Smooth muscle cell (in vitro differentiated cells): ENCODE results near the gene RMI2. TPM values are rescaled to one million over a fixed set of nuclear protein-coding genes. Genes with fewer than 3 reads are reported as not detected.

Experiments
- DNase-seq: peaks from one replicate; lab custom pipeline; 2025; ENCODE audit not compliant: unreplicated experiment; lab: John Stamatoyannopoulos, UW
- H2AFZ ChIP-seq: fragments of 200-600 bp; sonication (generic); 2 replicates; pipeline ENCODE4 v1.6.0; 2016; ENCODE audit warnings: antibody characterized with exemption, low read depth, mild to moderate bottlenecking
- H3F3A ChIP-seq: fragments of 200-600 bp; sonication (generic); 2 replicates; pipeline ENCODE4 v1.6.0; 2017; ENCODE audit warnings: antibody characterized with exemption, low read depth
- H3K27ac ChIP-seq: fragments of 200-600 bp; sonication (generic); 2 replicates; pipeline ENCODE4 v1.5.1; 2016; ENCODE audit warnings: low read depth, mild to moderate bottlenecking
- H3K27me3 ChIP-seq: fragments of 200-600 bp; sonication (generic); 2 replicates; pipeline ENCODE4 v1.6.1; 2016; ENCODE audit warnings: low read depth, mild to moderate bottlenecking
- H3K36me3 ChIP-seq: fragments of 200-600 bp; sonication (generic); 2 replicates; pipeline ENCODE4 v1.5.1; 2016; ENCODE audit warnings: low read depth
- H3K4me1 ChIP-seq: fragments of 200-600 bp; sonication (generic); 2 replicates; pipeline ENCODE4 v1.5.1; 2016; ENCODE audit warnings: low read depth
- H3K4me2 ChIP-seq: fragments of 200-600 bp; sonication (generic); 2 replicates; pipeline ENCODE4 v1.6.0; 2016; ENCODE audit warnings: mild to moderate bottlenecking
- H3K4me3 ChIP-seq: fragments of 200-600 bp; sonication (generic); 2 replicates; pipeline ENCODE4 v1.5.1; 2016; ENCODE audit warnings: mild to moderate bottlenecking
- H3K79me2 ChIP-seq: fragments of 200-600 bp; sonication (generic); 2 replicates; pipeline ENCODE4 v1.6.0; 2016; ENCODE audit warnings: low read depth, mild to moderate bottlenecking
- H3K9ac ChIP-seq: fragments of 200-600 bp; sonication (generic); 2 replicates; pipeline ENCODE4 v1.6.0; 2016; ENCODE audit warnings: low read depth
- H3K9me3 ChIP-seq: fragments of 200-600 bp; sonication (generic); replicated peaks from 2 replicates; pipeline ENCODE4 v1.5.1; 2016; ENCODE audit warnings: low read depth
- H4K20me1 ChIP-seq: fragments of 200-600 bp; sonication (generic); 2 replicates; pipeline ENCODE4 v1.6.0; 2016; ENCODE audit warnings: low read depth
- CTCF ChIP-seq: fragments of 200-600 bp; sonication (generic); IDR thresholded peaks from 2 replicates; pipeline ENCODE4 v1.5.1; 2017; ENCODE audit warnings: borderline replicate concordance, mild to moderate bottlenecking, antibody characterized with exemption; ENCODE audit not compliant: insufficient read depth, poor library complexity, severe bottlenecking
- WGBS: methylation state at CpG from one replicate; pipeline ENCODE4 v1.1.7; 2016; ENCODE audit warnings: low lambda C conversion rate; 5-methylcytosine and 5-hydroxymethylcytosine counted together
- polyA plus RNA-seq: library from polyadenylated mRNA; unstranded; fragments of >200 nt; fragmentation: Nextera tagmentation; extraction: Ambion mirVana; gene quantifications from 2 replicates; pipeline ENCODE4 v1.2.1, GENCODE V29; 2016
- total RNA-seq: library from RNA; depleted of rRNA; stranded (reverse); fragments of >200 nt; gene quantifications from 2 replicates; pipeline ENCODE4 v1.2.3, GENCODE V29; 2014

The RMI2 gene
- total and polyA plus RNA-seq, 2 experiments from 2014 or later: 6.1 to 11.3 TPM

DNA sequence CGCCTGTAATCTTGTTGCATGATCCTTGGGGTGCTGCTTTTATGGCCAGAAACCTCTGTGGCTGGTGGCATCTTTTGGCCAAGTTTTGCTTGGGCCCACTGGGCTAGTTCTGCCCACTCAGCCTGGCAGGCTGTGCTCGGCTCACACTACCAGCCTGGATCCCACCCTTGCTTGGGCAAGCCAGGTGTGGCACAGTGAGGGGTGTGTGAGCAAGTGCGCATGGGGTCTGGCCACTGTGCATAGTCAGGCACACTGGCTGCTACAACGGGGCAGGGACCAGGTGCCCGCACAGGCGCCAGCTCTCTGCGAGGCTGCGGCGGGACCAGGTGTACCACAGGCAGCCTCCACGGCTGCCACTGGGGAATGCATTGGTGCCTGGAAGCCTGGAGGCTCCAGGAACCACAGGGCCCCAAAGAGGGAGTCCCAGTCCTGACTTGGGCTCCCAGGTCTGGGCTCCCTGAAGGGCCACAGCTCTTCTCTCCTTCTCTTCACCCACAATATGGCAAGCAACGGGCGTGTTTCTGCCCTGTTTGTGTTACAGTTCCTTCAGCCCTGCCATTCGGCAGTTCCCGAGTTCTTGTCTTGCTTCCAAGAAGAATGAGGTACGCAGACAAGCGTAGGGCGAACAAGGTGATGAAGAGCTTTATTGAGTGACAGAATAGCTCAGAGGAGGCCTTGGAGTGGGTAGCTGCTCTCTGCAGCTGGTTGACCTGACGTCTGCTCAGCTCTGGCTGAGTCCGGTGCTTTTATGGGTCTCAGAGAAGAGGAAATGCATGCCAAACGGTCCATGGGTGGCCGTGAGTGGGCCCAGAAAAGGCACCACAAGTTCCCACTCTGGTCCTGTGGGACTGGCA is 37.4 kb upstream of the RMI2 start:
- Histone ChIP-seq H3K9me3 (no peaks in the 10 kb centered on the region), H3K4me2 (no peak overlapping the region), H2AFZ (no peak overlapping the region), H3K4me1 (no peaks in the 10 kb centered on the region), H3F3A (no peaks in the 10 kb centered on the region), H3K27ac (no peak overlapping the region), H3K36me3 (no peaks in the 10 kb centered on the region), H3K4me3 (no peak overlapping the region), H3K9ac (no peak overlapping the region), H3K27me3 (no peaks in the 10 kb centered on the region), H3K79me2 (no peaks in the 10 kb centered on the region), H4K20me1 (no peaks in the 10 kb centered on the region)
- TF ChIP-seq CTCF: no peak
- WGBS: 90% methylated on average over 21 of the region's 21 CpGs
- no peak for DNase-seq

- Histone ChIP-seq H3K27me3 (no peaks in the 10 kb centered on the region), H3K4me2 (no peak overlapping the region), H4K20me1 (no peaks in the 10 kb centered on the region), H3K27ac (no peak overlapping the region), H3K79me2 (no peaks in the 10 kb centered on the region), H3K9me3 (no peaks in the 10 kb centered on the region), H3K9ac (no peak overlapping the region), H3F3A (no peaks in the 10 kb centered on the region), H3K36me3 (no peaks in the 10 kb centered on the region), H3K4me3 (no peak overlapping the region), H2AFZ (no peak overlapping the region), H3K4me1 (peaks cover 6% of the 10 kb centered on the region)
- WGBS: 85% methylated on average over 15 of the region's 15 CpGs
- no peak for DNase-seq
- TF ChIP-seq CTCF: no peak
Observed at GRCh38 chr16:11308493-11309283, 36.6 kb upstream of the RMI2 start.

DNA sequence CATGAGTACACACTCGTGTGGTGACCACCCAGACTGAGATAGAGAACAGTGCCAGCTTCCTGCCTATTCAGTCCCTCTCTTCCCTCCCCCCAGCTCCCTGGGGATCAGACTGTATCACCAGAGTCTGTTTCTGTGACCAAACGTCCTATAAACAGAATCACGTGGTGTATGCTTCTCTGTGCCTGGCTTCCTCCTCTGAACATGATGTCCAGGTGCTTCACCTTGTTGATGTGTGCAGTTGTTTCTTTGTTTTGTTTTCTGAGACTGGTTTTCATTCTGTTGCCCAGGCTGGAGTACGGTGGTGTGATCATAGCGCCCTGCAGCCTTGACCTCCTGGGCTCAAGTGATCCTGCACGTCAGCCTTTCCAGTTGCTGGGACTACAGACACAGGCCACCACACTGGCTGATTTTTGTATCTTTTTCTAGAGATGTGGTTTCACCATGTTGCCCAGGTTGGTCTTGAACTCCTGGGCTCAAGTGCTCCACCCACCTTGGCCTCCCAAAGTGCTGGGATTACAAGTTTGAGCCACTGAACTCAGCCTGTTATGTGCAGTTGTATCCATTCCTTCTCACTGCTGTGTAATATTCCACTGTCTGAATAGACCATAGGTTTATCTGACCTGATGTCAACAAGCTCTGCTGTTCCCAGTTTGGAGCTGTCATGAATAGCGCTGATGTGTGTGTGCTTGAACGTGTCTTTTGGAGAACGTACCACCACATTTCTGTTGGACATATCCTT is 35.2 kb upstream of the RMI2 start:
- H3F3A ChIP-seq: no peaks in the 10 kb centered on the region
- H3K4me3 ChIP-seq: no peak overlapping the region
- TF ChIP-seq CTCF: no peak
- H3K4me2 ChIP-seq: peak overlapping the region; percentile 6
- H3K27ac ChIP-seq: no peak overlapping the region
- H3K4me1 ChIP-seq: peaks cover 8% of the 10 kb centered on the region
- DNase-seq: no peak
- 68% methylated on average over 9 of the region's 9 CpGs for WGBS
- H3K9ac ChIP-seq: no peak overlapping the region
- no peaks in the 10 kb centered on the region for H3K79me2 ChIP-seq
- H3K27me3 ChIP-seq: no peaks in the 10 kb centered on the region
- H2AFZ ChIP-seq: no peak overlapping the region
- no peaks in the 10 kb centered on the region for H3K36me3 ChIP-seq
- no peaks in the 10 kb centered on the region for H4K20me1 ChIP-seq
- no peaks in the 10 kb centered on the region for H3K9me3 ChIP-seq
